Inferior parietal cortex (tissue), 1 donor: ENCODE data around the gene ARFRP1.
"Not testable (repeated sequence)": the region's sequence is repeated elsewhere in the genome, so short reads cannot be mapped to it uniquely, and the experiment has no call there.

Source experiments
- DNase-seq: peaks from one replicate; pipeline ENCODE4 v3.0.0-alpha.2; 2016; ENCODE audit errors: extremely low spot score

The ARFRP1 gene

DNA sequence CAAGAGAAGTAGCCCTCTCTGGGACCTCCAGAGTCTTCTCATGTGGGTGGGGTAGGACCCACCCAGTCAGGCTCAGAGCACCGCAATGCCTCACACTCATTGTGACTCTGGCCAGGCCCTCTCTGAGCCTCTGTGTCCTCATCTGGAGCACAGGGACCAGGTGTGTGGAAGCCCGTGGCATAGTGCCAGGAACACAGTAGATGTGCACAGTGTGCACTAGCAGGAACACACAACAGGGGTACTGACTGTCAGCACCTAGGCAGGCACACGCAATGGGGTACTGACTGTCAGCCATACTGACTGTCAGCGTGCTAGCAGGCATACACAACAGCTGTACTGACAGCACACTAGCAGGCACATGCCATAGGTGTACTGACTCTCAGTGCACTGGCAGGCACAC is 52.5 kb downstream of the ARFRP1 start:
- DNase-seq: no peak

DNA sequence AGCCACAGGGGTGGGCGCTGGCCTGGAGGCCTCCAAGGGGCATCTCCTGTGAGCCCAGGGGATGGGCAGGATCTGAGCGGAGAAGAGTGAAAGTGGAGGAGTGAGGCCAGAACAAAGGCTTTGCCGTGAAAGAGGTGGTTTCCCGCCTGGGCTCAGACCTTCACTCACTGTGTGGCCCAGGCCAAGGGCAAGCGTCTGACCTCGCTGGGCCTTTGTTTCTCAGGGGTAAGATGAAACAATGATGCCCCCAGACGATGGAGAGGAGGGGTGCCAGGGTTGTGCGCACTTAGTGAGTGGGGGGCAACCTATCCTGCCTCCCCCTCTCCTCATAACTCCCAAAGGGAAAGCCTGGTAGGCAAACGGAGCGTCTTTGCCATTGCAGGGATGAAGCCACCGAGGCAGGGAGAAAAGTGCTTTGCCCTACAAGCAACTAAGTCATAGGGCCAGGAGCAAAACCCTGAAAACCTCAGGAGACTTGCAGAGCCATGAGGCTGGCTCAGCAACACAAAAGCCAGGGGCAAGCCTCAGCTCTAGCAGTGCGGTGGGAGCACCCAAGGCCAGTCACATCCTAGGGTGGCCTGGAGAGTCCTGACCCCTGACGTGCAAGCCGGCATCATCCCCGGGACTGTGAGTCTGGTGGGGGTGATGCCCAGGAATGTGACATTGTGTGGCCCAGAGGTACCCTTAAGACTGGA is 53.7 kb downstream of the ARFRP1 start:
- DNase-seq: no peak

DNA sequence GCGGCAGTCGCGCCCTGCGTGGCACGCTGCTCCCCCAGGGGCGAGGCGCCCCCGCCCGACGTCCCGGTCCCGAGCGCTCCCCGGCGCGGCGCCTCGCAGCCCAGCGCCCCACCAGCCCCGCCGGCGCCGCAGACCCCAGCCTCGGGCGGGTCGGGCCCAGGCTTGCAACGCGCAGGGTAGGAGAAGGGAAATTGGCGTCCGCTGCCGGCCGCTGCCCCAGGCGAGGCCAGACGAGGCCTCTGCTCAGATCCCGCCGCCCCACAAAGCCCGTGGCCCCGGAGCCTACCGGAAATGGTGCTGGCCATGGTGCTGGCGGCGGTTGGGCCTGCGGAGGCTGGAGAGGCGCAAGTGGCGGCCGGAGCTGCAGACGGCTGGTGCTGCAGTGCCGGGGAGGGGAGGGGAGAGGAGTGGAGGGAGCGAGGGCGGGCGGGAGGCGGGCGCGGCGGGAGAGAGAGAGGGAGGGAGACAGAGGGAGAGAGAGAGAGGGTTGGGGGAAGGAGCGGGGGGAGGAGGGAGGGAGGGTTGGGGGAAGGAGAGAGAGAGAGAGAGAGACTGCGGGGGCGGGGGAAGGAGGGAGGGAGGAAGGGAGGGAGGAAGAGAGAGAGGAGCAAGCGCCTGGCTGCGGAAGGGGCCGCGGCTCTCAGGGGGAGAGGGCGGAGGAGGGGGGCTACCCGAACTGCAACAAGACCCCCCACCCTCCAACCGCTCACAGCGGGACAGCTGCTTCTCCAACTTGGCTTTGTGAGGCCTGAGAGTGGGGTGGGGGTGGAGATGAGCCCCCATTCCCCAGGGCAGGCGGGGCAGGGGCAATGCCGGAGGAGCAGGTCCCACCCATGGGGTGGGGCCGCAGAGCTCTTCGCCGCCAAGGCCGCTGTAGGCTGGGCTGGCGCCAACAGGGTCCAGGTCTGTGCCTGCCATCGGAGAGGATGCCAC is 54.5 kb downstream of the ARFRP1 start, which contains the start of gene STMN3:
Gene STMN3, minus strand, starts transcription at position 384 of the 933 bp plus-strand sequence. Its CDS starts 79 bp downstream, at position 305.
- DNase-seq: peak; percentile 61

DNA sequence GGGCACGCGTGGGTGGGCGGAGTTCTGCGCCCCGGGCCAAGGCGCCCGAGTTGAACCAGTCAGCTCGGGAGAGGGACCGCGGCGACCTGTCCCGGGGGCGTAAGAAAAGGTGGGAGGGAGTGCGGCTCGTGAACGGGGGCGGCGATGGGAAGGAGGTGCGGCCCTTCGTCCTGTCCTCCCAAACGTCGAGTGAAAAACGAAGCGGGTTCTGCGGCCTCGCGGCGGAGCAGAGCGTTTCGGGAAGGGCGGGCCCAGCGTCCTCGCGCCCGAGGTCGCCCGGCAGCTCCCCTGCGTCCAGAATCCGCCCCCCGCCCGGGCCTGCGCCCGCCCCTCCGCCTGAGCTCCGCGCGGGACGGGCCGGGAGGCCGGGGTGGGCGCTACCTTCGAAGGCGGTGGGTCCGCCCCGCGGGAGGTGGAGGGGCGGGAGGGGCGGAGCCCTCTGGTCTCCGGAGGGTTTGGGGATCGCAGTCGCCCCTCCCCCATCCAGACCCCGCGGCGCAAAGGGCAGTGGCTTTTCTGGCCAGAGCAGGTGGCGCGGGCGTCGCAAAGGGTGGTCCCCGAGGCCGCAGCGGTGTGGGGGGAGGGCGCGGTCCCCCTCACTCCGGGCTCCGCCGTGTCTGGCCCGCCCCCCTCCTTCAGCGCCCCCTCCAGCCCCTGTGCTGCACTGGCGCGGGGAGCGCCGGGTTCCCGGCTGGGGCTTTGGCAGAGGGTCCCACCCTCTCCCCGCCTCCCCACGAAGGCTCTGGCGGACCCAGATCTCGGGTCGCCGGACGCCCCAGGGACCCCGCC is 55.4 kb downstream of the ARFRP1 start:
- no peak for DNase-seq

DNA sequence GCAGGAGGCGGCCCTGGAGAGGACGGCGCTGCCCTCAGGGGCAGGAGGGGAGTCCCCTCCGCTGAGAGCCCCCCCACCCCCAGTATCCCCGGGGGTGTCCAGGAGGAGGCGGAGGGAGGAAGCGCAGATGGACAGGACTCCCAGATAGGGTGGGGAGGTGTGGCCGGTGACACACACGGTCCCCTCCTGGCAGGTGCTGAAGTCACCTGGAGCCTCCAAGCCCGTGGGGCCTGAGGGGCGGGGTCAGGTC is 55.9 kb downstream of the ARFRP1 start:
- DNase-seq: no peak

DNA sequence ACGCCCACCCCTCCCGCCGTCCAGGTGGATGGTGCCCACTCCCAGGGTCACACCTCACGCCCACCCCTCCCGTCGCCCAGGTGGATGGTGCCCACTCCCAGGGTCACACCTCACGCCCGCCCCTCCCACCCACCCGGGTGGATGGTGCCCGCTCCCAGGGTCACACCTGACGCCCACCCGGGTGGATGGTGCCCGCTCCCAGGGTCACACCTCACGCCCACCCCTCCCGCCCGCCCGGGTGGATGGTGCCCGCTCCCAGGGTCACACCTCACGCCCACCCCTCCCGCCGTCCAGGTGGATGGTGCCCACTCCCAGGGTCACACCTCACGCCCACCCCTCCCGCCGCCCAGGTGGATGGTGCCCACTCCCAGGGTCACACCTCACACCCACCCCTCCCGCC is 57.3 kb downstream of the ARFRP1 start:
- not testable (repeated sequence) for DNase-seq

DNA sequence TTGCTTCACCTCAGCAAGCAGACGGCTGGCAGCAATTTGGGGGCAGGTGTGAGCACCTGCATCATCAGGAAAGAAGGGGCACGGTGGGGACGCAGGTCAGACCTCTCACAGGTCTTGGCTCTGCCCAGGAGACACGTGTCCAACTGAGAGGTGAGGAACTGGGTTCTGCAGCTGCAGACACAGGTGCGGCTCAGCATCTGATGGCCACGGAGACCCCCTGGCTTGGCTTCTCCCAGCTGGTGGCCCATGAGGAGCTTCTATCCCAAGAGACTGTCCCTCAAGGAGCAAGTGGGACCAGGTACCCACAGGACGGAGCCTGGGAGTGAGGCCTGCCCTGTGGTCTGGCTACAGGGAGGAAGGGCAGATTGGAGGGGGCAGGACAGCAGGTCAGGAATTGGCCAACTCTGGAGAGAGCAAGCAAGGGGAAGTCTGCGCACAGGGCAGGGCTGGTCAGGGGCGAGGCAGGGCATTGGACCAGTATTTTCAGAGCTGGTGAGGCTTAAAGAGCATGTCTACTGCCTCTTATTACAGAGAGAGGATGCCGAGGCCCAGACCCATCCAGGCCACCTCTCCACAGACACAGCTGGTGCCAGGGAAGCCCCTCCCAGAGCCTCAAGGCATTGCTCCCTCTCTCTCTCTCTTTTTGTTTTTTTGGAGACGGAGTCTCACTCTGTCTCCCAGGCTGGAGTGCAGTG is 58.7 kb downstream of the ARFRP1 start:
- no peak for DNase-seq
